GM21576 (cell line): ENCODE results near the gene PGS1.

Source experiments
- ATAC-seq: cut with Tn5 transposase; IDR thresholded peaks from one replicate; pipeline ENCODE4 v1.9.1; 2021; ENCODE audit warnings: mild to moderate bottlenecking, moderate library complexity; ENCODE audit not compliant: unreplicated experiment

PGS1 gene

GRCh38 chr17:78423961-78424675, 45.7 kb downstream of the PGS1 start:
- no peak for ATAC-seq

GRCh38 chr17:78425429-78425828, 47.0 kb downstream of the PGS1 start:
- no peak for ATAC-seq

- no peak for ATAC-seq
Measured at GRCh38 chr17:78426293-78426879, 47.9 kb downstream of the PGS1 start.

- no peak for ATAC-seq
Measured at GRCh38 chr17:78427140-78427539, 48.7 kb downstream of the PGS1 start.

GRCh38 chr17:78428025-78428575, 49.7 kb downstream of the PGS1 start:
- ATAC-seq: no peak

- no peak for ATAC-seq
Measured at GRCh38 chr17:78428836-78429617, 50.6 kb downstream of the PGS1 start.

GRCh38 chr17:78429618-78429995, 51.2 kb downstream of the PGS1 start:
- ATAC-seq: no peak

GRCh38 chr17:78430892-78431691, 52.6 kb downstream of the PGS1 start:
- ATAC-seq: no peak

- no peak for ATAC-seq
Measured at GRCh38 chr17:78431692-78431958, 53.2 kb downstream of the PGS1 start.

GRCh38 chr17:78432226-78433012, 54.0 kb downstream of the PGS1 start:
- ATAC-seq: no peak

- ATAC-seq: no peak
Measured at GRCh38 chr17:78433013-78433727, 54.7 kb downstream of the PGS1 start.

- no peak for ATAC-seq
Measured at GRCh38 chr17:78433780-78434335, 55.4 kb downstream of the PGS1 start.

- no peak for ATAC-seq
Measured at GRCh38 chr17:78434455-78435329, 56.2 kb downstream of the PGS1 start.

- no peak for ATAC-seq
Measured at GRCh38 chr17:78435330-78436005, 57.0 kb downstream of the PGS1 start.

GRCh38 chr17:78437508-78438169, 59.2 kb downstream of the PGS1 start:
- no peak for ATAC-seq

GRCh38 chr17:78438271-78438691, 59.8 kb downstream of the PGS1 start:
- no peak for ATAC-seq

- ATAC-seq: no peak
Measured at GRCh38 chr17:78438694-78439325, 60.4 kb downstream of the PGS1 start.
